ENCODE data around the gene LRRTM3. TPM values are rescaled to one million over a fixed set of nuclear protein-coding genes. Genes with fewer than 3 reads are reported as not detected.

The LRRTM3 gene
- polyA plus RNA-seq, 2 donors: not detected

GRCh38 chr10:66964946-66965345, 39.1 kb downstream of the LRRTM3 start:
- no peak overlapping the region for H3K27ac ChIP-seq (ENCODE audit: low read depth in 2 of 2, low read length in 1 of 2)
- no peak overlapping the region for H3K4me3 ChIP-seq (ENCODE audit: low read depth in 1 of 2, low read length in 2 of 2)
- no peaks in the 10 kb centered on the region for H3K4me1 ChIP-seq (ENCODE audit: control insufficient read depth in 2 of 2, insufficient read depth in 2 of 2, low read length in 1 of 2)
- no peaks in the 10 kb centered on the region for H3K27me3 ChIP-seq (ENCODE audit: control insufficient read depth in 1 of 2, insufficient read depth in 2 of 2, low read length in 2 of 2)
- H3K36me3 ChIP-seq (ENCODE audit: control insufficient read depth in 2 of 2, insufficient read depth in 2 of 2, low read length in 1 of 2): no peaks in the 10 kb centered on the region
- 52 to 59% methylated on average over 4 of the region's 4 CpGs for WGBS, 2 donors
- H3K9me3 ChIP-seq (ENCODE audit: control insufficient read depth in 2 of 2, insufficient read depth in 1 of 2, low read depth in 1 of 2, low read length in 1 of 2): no peaks in the 10 kb centered on the region

GRCh38 chr10:66980246-66980815, 54.5 kb downstream of the LRRTM3 start:
- no peaks in the 10 kb centered on the region for H3K36me3 ChIP-seq (ENCODE audit: control insufficient read depth in 2 of 2, insufficient read depth in 2 of 2, low read length in 1 of 2)
- H3K9me3 ChIP-seq (ENCODE audit: control insufficient read depth in 2 of 2, insufficient read depth in 1 of 2, low read depth in 1 of 2, low read length in 1 of 2): no peaks in the 10 kb centered on the region
- H3K4me1 ChIP-seq (ENCODE audit: control insufficient read depth in 2 of 2, insufficient read depth in 2 of 2, low read length in 1 of 2): no peaks in the 10 kb centered on the region
- H3K27me3 ChIP-seq (ENCODE audit: control insufficient read depth in 1 of 2, insufficient read depth in 2 of 2, low read length in 2 of 2): no peaks in the 10 kb centered on the region
- 80 to 89% methylated on average over 4 of the region's 4 CpGs for WGBS, 2 donors
- H3K27ac ChIP-seq (ENCODE audit: low read depth in 2 of 2, low read length in 1 of 2): no peak overlapping the region
- no peak overlapping the region for H3K4me3 ChIP-seq (ENCODE audit: low read depth in 1 of 2, low read length in 2 of 2)

DNA sequence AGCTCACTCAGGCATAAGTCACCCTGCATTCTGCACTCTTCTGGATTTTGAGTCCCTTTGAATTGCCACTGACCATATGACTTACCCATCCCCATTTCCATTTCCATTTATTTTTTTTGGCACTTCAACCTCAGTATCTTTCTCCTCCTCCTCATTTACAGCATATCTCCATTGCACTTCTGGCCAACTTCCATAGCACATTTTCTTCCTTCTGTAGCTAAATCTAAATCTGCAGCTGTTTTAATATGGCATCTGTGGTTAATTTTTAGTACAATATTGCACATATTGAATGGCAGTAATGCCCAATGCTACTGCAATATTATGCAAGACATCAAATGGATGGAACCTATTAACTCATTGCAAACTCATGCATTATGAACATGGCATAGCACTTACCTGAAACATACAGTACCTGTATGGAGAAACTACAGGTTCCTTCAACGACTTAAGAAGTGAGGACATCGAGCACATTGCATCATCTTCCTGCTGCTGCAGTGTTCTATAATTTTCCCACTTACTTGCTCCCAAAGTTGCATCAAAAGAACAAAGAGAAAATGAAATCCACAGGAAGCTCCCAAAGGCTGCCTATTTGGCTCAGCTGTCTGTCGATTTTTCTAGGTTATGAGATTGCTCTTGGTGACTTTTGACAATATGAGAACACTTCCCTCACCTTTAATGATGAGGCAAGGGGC, 55.7 kb downstream of the LRRTM3 start:
- Histone ChIP-seq H3K27ac (ENCODE audit: low read depth in 2 of 2, low read length in 1 of 2) (no peak overlapping the region), H3K9me3 (ENCODE audit: control insufficient read depth in 2 of 2, insufficient read depth in 1 of 2, low read depth in 1 of 2, low read length in 1 of 2) (no peaks in the 10 kb centered on the region), H3K36me3 (ENCODE audit: control insufficient read depth in 2 of 2, insufficient read depth in 2 of 2, low read length in 1 of 2) (no peaks in the 10 kb centered on the region), H3K4me3 (ENCODE audit: low read depth in 1 of 2, low read length in 2 of 2) (no peak overlapping the region), H3K27me3 (ENCODE audit: control insufficient read depth in 1 of 2, insufficient read depth in 2 of 2, low read length in 2 of 2) (no peaks in the 10 kb centered on the region), H3K4me1 (ENCODE audit: control insufficient read depth in 2 of 2, insufficient read depth in 2 of 2, low read length in 1 of 2) (no peaks in the 10 kb centered on the region)
- 73 to 82% methylated on average over 3 of the region's 3 CpGs for WGBS, 2 donors

- 78 to 85% methylated on average over 1 of the region's 1 CpG for WGBS, 2 donors
Measured at GRCh38 chr10:66982053-66982420, 56.2 kb downstream of the LRRTM3 start.

DNA sequence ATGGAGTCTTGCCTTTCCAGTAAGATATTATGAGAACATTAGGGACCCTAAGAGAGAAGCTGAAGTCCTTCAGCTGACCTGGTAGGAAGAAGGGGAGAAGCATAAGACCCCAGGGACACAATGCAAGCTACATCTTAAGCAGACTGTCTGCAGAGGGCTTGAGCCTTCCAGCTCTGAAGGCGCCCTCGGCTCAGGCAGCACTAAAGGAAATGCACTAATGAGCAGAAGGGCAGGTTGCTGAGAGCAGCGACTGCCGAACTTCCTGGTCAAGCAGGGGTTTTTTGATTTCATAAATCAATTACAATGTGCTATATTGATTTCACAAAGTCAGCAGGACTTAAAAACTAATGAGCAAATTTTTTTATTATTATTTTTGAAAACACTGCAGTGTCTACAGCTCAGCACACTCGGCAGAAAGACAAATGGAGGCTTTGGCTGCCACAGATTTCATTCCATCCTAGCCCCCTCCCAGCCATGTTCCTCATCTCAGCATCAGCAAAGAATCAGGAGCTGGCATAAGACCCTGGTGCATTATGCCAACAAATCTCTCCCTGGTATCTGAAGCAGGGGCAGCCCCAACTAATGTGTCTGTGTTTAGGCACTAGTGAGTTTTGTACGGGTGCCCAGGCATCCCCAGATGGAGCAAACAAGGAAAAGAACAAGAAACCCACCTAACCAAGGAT, 57.1 kb downstream of the LRRTM3 start:
- H3K27me3 ChIP-seq (ENCODE audit: control insufficient read depth in 1 of 2, insufficient read depth in 2 of 2, low read length in 2 of 2): no peaks in the 10 kb centered on the region
- no peaks in the 10 kb centered on the region for H3K36me3 ChIP-seq (ENCODE audit: control insufficient read depth in 2 of 2, insufficient read depth in 2 of 2, low read length in 1 of 2)
- 38 to 45% methylated on average over 6 of the region's 6 CpGs for WGBS, 2 donors
- H3K4me3 ChIP-seq (ENCODE audit: low read depth in 1 of 2, low read length in 2 of 2): no peak overlapping the region
- H3K9me3 ChIP-seq (ENCODE audit: control insufficient read depth in 2 of 2, insufficient read depth in 1 of 2, low read depth in 1 of 2, low read length in 1 of 2): no peaks in the 10 kb centered on the region
- H3K4me1 ChIP-seq (ENCODE audit: control insufficient read depth in 2 of 2, insufficient read depth in 2 of 2, low read length in 1 of 2): no peaks in the 10 kb centered on the region
- no peak overlapping the region for H3K27ac ChIP-seq (ENCODE audit: low read depth in 2 of 2, low read length in 1 of 2)

More at GRCh38 chr10:66982053-66982420, 56.2 kb downstream of the LRRTM3 start:
- no peak overlapping the region for H3K4me3 ChIP-seq (ENCODE audit: low read depth in 1 of 2, low read length in 2 of 2)
- no peaks in the 10 kb centered on the region for H3K36me3 ChIP-seq (ENCODE audit: control insufficient read depth in 2 of 2, insufficient read depth in 2 of 2, low read length in 1 of 2)
- H3K27me3 ChIP-seq (ENCODE audit: control insufficient read depth in 1 of 2, insufficient read depth in 2 of 2, low read length in 2 of 2): no peaks in the 10 kb centered on the region
- no peak overlapping the region for H3K27ac ChIP-seq (ENCODE audit: low read depth in 2 of 2, low read length in 1 of 2)
- no peaks in the 10 kb centered on the region for H3K4me1 ChIP-seq (ENCODE audit: control insufficient read depth in 2 of 2, insufficient read depth in 2 of 2, low read length in 1 of 2)
- H3K9me3 ChIP-seq (ENCODE audit: control insufficient read depth in 2 of 2, insufficient read depth in 1 of 2, low read depth in 1 of 2, low read length in 1 of 2): no peaks in the 10 kb centered on the region

DNA sequence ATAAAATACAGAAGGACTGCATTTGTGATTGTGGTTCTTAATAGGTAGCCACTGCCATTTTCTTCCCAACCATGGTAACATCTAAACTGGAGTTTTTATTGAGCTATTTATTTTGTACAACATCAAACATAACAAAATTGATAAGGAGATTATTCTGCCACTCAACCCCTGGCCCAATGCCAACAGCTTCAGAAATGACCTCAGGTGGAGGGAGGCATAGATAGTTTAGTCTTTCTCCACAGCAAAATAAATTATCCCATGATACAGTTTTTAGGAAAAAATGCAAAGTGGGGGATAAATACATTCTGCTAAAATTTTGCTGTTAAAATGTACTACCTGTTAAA, 57.6 kb downstream of the LRRTM3 start:
- H3K4me3 ChIP-seq (ENCODE audit: low read depth in 1 of 2, low read length in 2 of 2): no peak overlapping the region

DNA sequence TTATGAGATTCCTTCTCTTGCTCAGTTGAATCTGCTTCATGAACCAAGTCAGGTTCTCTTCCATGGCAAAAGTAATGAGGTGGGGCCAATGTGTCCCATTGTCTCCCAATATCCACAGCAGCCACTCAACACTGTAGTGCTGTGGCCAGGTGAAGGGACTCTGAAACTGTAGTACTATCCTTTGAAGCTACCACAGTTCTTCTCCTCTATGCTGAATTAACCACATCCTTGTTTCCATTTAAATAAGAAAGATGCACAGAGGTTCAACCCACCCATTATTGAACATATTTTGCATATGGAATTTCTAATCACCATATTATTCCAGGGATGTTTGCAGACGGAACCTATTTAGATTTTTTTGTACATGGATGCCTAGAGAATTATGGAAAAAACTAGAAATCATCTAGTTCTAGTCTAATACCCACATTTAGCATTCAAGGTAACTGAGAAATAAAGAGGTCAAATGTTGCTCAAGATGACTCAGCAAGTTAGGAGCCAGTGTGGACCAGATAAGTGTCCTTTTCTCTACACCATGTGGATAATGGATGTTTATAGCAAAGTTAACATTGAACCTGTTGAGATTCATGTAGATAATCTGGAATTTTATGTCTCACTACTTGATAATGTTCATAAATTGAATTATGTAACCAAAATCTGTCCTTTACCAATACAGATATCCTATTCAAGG, 64.5 kb downstream of the LRRTM3 start:
- Histone ChIP-seq H3K4me3 (ENCODE audit: low read depth in 1 of 2, low read length in 2 of 2) (no peak overlapping the region), H3K9me3 (ENCODE audit: control insufficient read depth in 2 of 2, insufficient read depth in 1 of 2, low read depth in 1 of 2, low read length in 1 of 2) (no peaks in the 10 kb centered on the region), H3K27ac (ENCODE audit: low read depth in 2 of 2, low read length in 1 of 2) (no peak overlapping the region), H3K36me3 (ENCODE audit: control insufficient read depth in 2 of 2, insufficient read depth in 2 of 2, low read length in 1 of 2) (no peaks in the 10 kb centered on the region), H3K4me1 (ENCODE audit: control insufficient read depth in 2 of 2, insufficient read depth in 2 of 2, low read length in 1 of 2) (no peaks in the 10 kb centered on the region), H3K27me3 (ENCODE audit: control insufficient read depth in 1 of 2, insufficient read depth in 2 of 2, low read length in 2 of 2) (no peaks in the 10 kb centered on the region)
- WGBS, 2 donors: 65 to 80% methylated on average over 1 of the region's 1 CpG

More for the DNA sequence above, 57.6 kb downstream of the LRRTM3 start:
- H3K4me1 ChIP-seq (ENCODE audit: control insufficient read depth in 2 of 2, insufficient read depth in 2 of 2, low read length in 1 of 2): no peaks in the 10 kb centered on the region
- H3K9me3 ChIP-seq (ENCODE audit: control insufficient read depth in 2 of 2, insufficient read depth in 1 of 2, low read depth in 1 of 2, low read length in 1 of 2): no peaks in the 10 kb centered on the region
- H3K27me3 ChIP-seq (ENCODE audit: control insufficient read depth in 1 of 2, insufficient read depth in 2 of 2, low read length in 2 of 2): no peaks in the 10 kb centered on the region
- no peaks in the 10 kb centered on the region for H3K36me3 ChIP-seq (ENCODE audit: control insufficient read depth in 2 of 2, insufficient read depth in 2 of 2, low read length in 1 of 2)
- no peak overlapping the region for H3K27ac ChIP-seq (ENCODE audit: low read depth in 2 of 2, low read length in 1 of 2)

GRCh38 chr10:66996996-66997395, 71.2 kb downstream of the LRRTM3 start:
- 26 to 55% methylated on average over 1 of the region's 1 CpG for WGBS, 2 donors
- no peaks in the 10 kb centered on the region for H3K9me3 ChIP-seq (ENCODE audit: control insufficient read depth in 2 of 2, insufficient read depth in 1 of 2, low read depth in 1 of 2, low read length in 1 of 2)

GRCh38 chr10:66999762-67000545, 74.1 kb downstream of the LRRTM3 start:
- no peak overlapping the region for H3K27ac ChIP-seq (ENCODE audit: low read depth in 2 of 2, low read length in 1 of 2)
- 92 to 94% methylated on average over 3 of the region's 3 CpGs for WGBS, 2 donors

More at GRCh38 chr10:66996996-66997395, 71.2 kb downstream of the LRRTM3 start:
- Histone ChIP-seq H3K27me3 (ENCODE audit: control insufficient read depth in 1 of 2, insufficient read depth in 2 of 2, low read length in 2 of 2) (no peaks in the 10 kb centered on the region), H3K36me3 (ENCODE audit: control insufficient read depth in 2 of 2, insufficient read depth in 2 of 2, low read length in 1 of 2) (no peaks in the 10 kb centered on the region), H3K4me1 (ENCODE audit: control insufficient read depth in 2 of 2, insufficient read depth in 2 of 2, low read length in 1 of 2) (no peaks in the 10 kb centered on the region), H3K27ac (ENCODE audit: low read depth in 2 of 2, low read length in 1 of 2) (no peak overlapping the region), H3K4me3 (ENCODE audit: low read depth in 1 of 2, low read length in 2 of 2) (no peak overlapping the region)

More at GRCh38 chr10:66999762-67000545, 74.1 kb downstream of the LRRTM3 start:
- Histone ChIP-seq H3K4me1 (ENCODE audit: control insufficient read depth in 2 of 2, insufficient read depth in 2 of 2, low read length in 1 of 2) (no peaks in the 10 kb centered on the region), H3K36me3 (ENCODE audit: control insufficient read depth in 2 of 2, insufficient read depth in 2 of 2, low read length in 1 of 2) (no peaks in the 10 kb centered on the region), H3K4me3 (ENCODE audit: low read depth in 1 of 2, low read length in 2 of 2) (no peak overlapping the region), H3K9me3 (ENCODE audit: control insufficient read depth in 2 of 2, insufficient read depth in 1 of 2, low read depth in 1 of 2, low read length in 1 of 2) (no peaks in the 10 kb centered on the region), H3K27me3 (ENCODE audit: control insufficient read depth in 1 of 2, insufficient read depth in 2 of 2, low read length in 2 of 2) (no peaks in the 10 kb centered on the region)
